Measurements from ENCODE around the gene FOXS1. TPM values are rescaled to one million over a fixed set of nuclear protein-coding genes. Genes with fewer than 3 reads are reported as not detected.

FOXS1 gene
- total RNA-seq, 1 experiment from 2014 or later = not detected

- intact Hi-C loops (cut with micrococcal nuclease; ENCODE audit: unreplicated experiment) = loop anchor here (2.0 kb wide), 1 partner anchor 24 kb away; no protein-coding TSS in a partner anchor
- Histone ChIP-seq H3K36me3 (ENCODE audit: insufficient read depth, low read length, poor library complexity, severe bottlenecking) (no peaks in the 10 kb centered on the region), H3K27ac (ENCODE audit: low read depth, low read length, poor library complexity, severe bottlenecking) (no peak overlapping the region), H3K9me3 (ENCODE audit: low read depth, low read length, poor library complexity, severe bottlenecking) (no peaks in the 10 kb centered on the region), H3K4me1 (ENCODE audit: insufficient read depth, low read length, poor library complexity, severe bottlenecking) (no peaks in the 10 kb centered on the region), H3K27me3 (replicated peaks; ENCODE audit: insufficient read depth, low read depth, low read length, poor library complexity) (peaks cover 29% of the 10 kb centered on the region), H3K4me3 (ENCODE audit: low read depth, low read length, poor library complexity, severe bottlenecking) (no peak overlapping the region)
- ChIA-PET POLR2A (ENCODE audit: low non-redundant PET) (no interaction called here), CTCF (interaction anchor here (0.6 to 1.1 kb wide), 5 partner anchors 8 to 118 kb away, joined by 3 to 11 read pairs (median 3); partner anchors contain the start of gene PDRG1)
- no TSS peak for BruUV-seq (replicated peaks)
- DNase-seq (ENCODE audit: low spot score) = no peak
- TF ChIP-seq EZH2 (IDR thresholded peaks at IDR 0.05; ENCODE audit: borderline replicate concordance, low read depth, low read length, poor library complexity, severe bottlenecking) (no peak), CTCF (conservative IDR thresholded peaks at IDR 0.05; ENCODE audit: low read depth, low read length) (peak; percentile 28)
Observed at GRCh38 chr20:31846793-31847138, 1.4 kb upstream of the FOXS1 start.

GRCh38 chr20:31844737-31845299 lies 586 bp downstream of the FOXS1 start:
- no peak overlapping the region for H3K4me3 ChIP-seq (ENCODE audit: low read depth, low read length, poor library complexity, severe bottlenecking)
- peaks cover 14% of the 10 kb centered on the region for H3K27me3 ChIP-seq (replicated peaks; ENCODE audit: insufficient read depth, low read depth, low read length, poor library complexity)
- TF ChIP-seq EZH2 (IDR thresholded peaks at IDR 0.05; ENCODE audit: borderline replicate concordance, low read depth, low read length, poor library complexity, severe bottlenecking) (no peak), CTCF (conservative IDR thresholded peaks at IDR 0.05; ENCODE audit: low read depth, low read length) (no peak)
- H3K36me3 ChIP-seq (ENCODE audit: insufficient read depth, low read length, poor library complexity, severe bottlenecking) = no peaks in the 10 kb centered on the region
- H3K9me3 ChIP-seq (ENCODE audit: low read depth, low read length, poor library complexity, severe bottlenecking) = no peaks in the 10 kb centered on the region
- ChIA-PET POLR2A (ENCODE audit: low non-redundant PET) (no interaction called here), CTCF (no interaction called here)
- H3K27ac ChIP-seq (ENCODE audit: low read depth, low read length, poor library complexity, severe bottlenecking) = no peak overlapping the region
- H3K4me1 ChIP-seq (ENCODE audit: insufficient read depth, low read length, poor library complexity, severe bottlenecking) = no peaks in the 10 kb centered on the region
- no peak for DNase-seq (ENCODE audit: low spot score)
- BruUV-seq (replicated peaks) = no TSS peak
- intact Hi-C loops (cut with micrococcal nuclease; ENCODE audit: unreplicated experiment) = no loop called here

- H3K36me3 ChIP-seq (ENCODE audit: insufficient read depth, low read length, poor library complexity, severe bottlenecking) = no peaks in the 10 kb centered on the region
- no peak overlapping the region for H3K27ac ChIP-seq (ENCODE audit: low read depth, low read length, poor library complexity, severe bottlenecking)
- BruUV-seq (replicated peaks) = no TSS peak
- H3K4me3 ChIP-seq (ENCODE audit: low read depth, low read length, poor library complexity, severe bottlenecking) = no peak overlapping the region
- intact Hi-C loops (cut with micrococcal nuclease; ENCODE audit: unreplicated experiment) = no loop called here
- peaks cover 5% of the 10 kb centered on the region for H3K27me3 ChIP-seq (replicated peaks; ENCODE audit: insufficient read depth, low read depth, low read length, poor library complexity)
- H3K9me3 ChIP-seq (ENCODE audit: low read depth, low read length, poor library complexity, severe bottlenecking) = no peaks in the 10 kb centered on the region
- H3K4me1 ChIP-seq (ENCODE audit: insufficient read depth, low read length, poor library complexity, severe bottlenecking) = no peaks in the 10 kb centered on the region
- ChIA-PET CTCF (no interaction called here), POLR2A (ENCODE audit: low non-redundant PET) (no interaction called here)
- TF ChIP-seq EZH2 (IDR thresholded peaks at IDR 0.05; ENCODE audit: borderline replicate concordance, low read depth, low read length, poor library complexity, severe bottlenecking) = no peak
- no peak for TF ChIP-seq CTCF (conservative IDR thresholded peaks at IDR 0.05; ENCODE audit: low read depth, low read length)
- DNase-seq (ENCODE audit: low spot score) = no peak
Observed at GRCh38 chr20:31843881-31844280, 1.5 kb downstream of the FOXS1 start.
